Fibroblast of lung (primary cell): Measurements from ENCODE around the gene SLC34A3.

Experiments used
- EZH2 ChIP-seq: IDR thresholded peaks from 2 replicates; pipeline ENCODE4 v1.5.1; 2012; ENCODE audit warnings: low read length, control low read depth, mild to moderate bottlenecking; ENCODE audit errors: missing control alignments
- TF ChIP-seq, protein P1 (sequence below), 2 donors: IDR thresholded peaks in 1 of 2; conservative IDR thresholded peaks in 1 of 2; 1 replicate in 1 of 2; 2 replicates in 1 of 2; pipeline ENCODE4 v1.5.1; 2011 to 2012; ENCODE audit warnings: low read length in 2 of 2, control low read depth in 1 of 2, inconsistent platforms in 1 of 2, low read depth in 1 of 2, mild to moderate bottlenecking in 1 of 2

DNA sequence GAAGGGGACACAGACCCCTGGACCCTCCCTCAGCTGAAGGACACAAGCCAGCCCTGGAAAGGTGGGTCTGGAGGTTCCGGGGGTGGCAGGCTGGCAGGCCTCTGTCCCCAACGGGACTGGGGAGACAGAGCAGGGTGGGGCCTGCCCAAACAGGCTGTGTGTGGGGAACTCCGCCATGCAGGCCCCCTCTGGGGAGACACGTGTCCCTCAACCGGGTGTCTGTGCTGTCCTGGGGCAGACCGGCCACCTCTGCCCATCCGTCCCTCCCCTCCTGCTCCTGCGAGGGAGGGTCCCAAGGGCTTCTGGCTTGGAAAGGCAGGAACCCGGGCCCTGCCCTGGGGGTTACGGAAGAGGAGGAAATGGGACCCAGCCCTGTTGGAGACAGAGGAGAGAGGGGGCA is 1.4 kb downstream of the SLC34A3 start:
- TF ChIP-seq, protein P1, sequence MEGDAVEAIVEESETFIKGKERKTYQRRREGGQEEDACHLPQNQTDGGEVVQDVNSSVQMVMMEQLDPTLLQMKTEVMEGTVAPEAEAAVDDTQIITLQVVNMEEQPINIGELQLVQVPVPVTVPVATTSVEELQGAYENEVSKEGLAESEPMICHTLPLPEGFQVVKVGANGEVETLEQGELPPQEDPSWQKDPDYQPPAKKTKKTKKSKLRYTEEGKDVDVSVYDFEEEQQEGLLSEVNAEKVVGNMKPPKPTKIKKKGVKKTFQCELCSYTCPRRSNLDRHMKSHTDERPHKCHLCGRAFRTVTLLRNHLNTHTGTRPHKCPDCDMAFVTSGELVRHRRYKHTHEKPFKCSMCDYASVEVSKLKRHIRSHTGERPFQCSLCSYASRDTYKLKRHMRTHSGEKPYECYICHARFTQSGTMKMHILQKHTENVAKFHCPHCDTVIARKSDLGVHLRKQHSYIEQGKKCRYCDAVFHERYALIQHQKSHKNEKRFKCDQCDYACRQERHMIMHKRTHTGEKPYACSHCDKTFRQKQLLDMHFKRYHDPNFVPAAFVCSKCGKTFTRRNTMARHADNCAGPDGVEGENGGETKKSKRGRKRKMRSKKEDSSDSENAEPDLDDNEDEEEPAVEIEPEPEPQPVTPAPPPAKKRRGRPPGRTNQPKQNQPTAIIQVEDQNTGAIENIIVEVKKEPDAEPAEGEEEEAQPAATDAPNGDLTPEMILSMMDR (conservative IDR thresholded peaks at IDR 0.05 in 1 of 2, IDR thresholded peaks at IDR 0.05 in 1 of 2; ENCODE audit: low read depth in 1 of 2, low read length in 2 of 2), result no peak
- TF ChIP-seq EZH2, result no peak
